GM12878 (cell line): ENCODE measurements around the gene PGAP6. TPM values are rescaled to one million over a fixed set of nuclear protein-coding genes. Genes with fewer than 3 reads are reported as not detected.

ENCODE experiments used
- ATF3 ChIP-seq: IDR thresholded peaks from 2 replicates; pipeline ENCODE4 v1.6.1; 2011; ENCODE audit warnings: low read depth, mild to moderate bottlenecking, low read length, moderate library complexity, borderline replicate concordance; ENCODE audit errors: extremely low read depth
- BCL3 ChIP-seq: IDR thresholded peaks from 2 replicates; pipeline ENCODE4 v1.6.1; 2011; ENCODE audit warnings: borderline replicate concordance, low read depth, mild to moderate bottlenecking, moderate library complexity, low read length; ENCODE audit not compliant: insufficient read depth, poor library complexity, severe bottlenecking
- E2F4 ChIP-seq: IDR thresholded peaks from 2 replicates; pipeline ENCODE4 v1.6.1; 2012; ENCODE audit warnings: low read depth, low read length, improper control_type of control experiment
- HDGF ChIP-seq: fragments of 450-650 bp; IDR thresholded peaks from 2 replicates; pipeline ENCODE4 v1.6.1; 2016; ENCODE audit warnings: antibody characterized with exemption
- MAX ChIP-seq: IDR thresholded peaks from 2 replicates; pipeline ENCODE4 v1.6.1; 2012; ENCODE audit warnings: low read depth, low read length, improper control_type of control experiment
- MEF2A ChIP-seq: IDR thresholded peaks from 2 replicates; pipeline ENCODE4 v1.6.1; 2011; ENCODE audit warnings: low read depth, mild to moderate bottlenecking, low read length, moderate library complexity; ENCODE audit not compliant: insufficient read depth
- NFXL1 ChIP-seq: fragments of 450-650 bp; IDR thresholded peaks from 2 replicates; pipeline ENCODE4 v1.6.1; 2017; ENCODE audit warnings: antibody characterized with exemption, mild to moderate bottlenecking, borderline replicate concordance
- REST ChIP-seq: IDR thresholded peaks from 2 replicates; pipeline ENCODE4 v1.6.1; 2012; ENCODE audit warnings: mild to moderate bottlenecking, low read depth, low read length
- SREBF2 ChIP-seq: IDR thresholded peaks from 2 replicates; pipeline ENCODE4 v1.6.1; 2012; ENCODE audit warnings: mild to moderate bottlenecking, low read length
- STAT3 ChIP-seq: IDR thresholded peaks from 2 replicates; pipeline ENCODE4 v1.6.1; 2011; ENCODE audit warnings: low read depth, low read length, improper control_type of control experiment
- TARDBP ChIP-seq: IDR thresholded peaks from 2 replicates; pipeline ENCODE4 v1.6.1; 2016; ENCODE audit warnings: borderline replicate concordance
- TCF3 ChIP-seq: IDR thresholded peaks from 2 replicates; pipeline ENCODE4 v1.6.1; 2012; ENCODE audit warnings: low read depth, mild to moderate bottlenecking, low read length, borderline replicate concordance; ENCODE audit not compliant: insufficient read depth
- polyA plus RNA-seq, 11 experiments: library from polyadenylated mRNA; depleted of rRNA in 4 of 11; unstranded in 6 of 11; stranded (reverse) in 5 of 11; fragments of >200 nt; fragmentation: Nextera tagmentation in 4 of 11; fragmentation: Illumina TruSeq in 1 of 11; extraction: Ambion mirVana in 4 of 11; extraction: Trizol in 1 of 11; gene quantifications; 1 replicate in 1 of 11; 2 replicates in 10 of 11; pipeline versions ENCODE4 v1.2.1 to v1.2.3, GENCODE V29; 2011 to 2016; ENCODE audit warnings: inconsistent platforms in 2 of 11, missing spikeins in 2 of 11, low read depth in 1 of 11
- total RNA-seq, 4 experiments: library from RNA; depleted of rRNA in 3 of 4; stranded (reverse); fragments of >200 nt in 3 of 4; fragmentation: Illumina TruSeq in 1 of 4; extraction: Trizol in 1 of 4; gene quantifications; 2 replicates each; pipeline versions ENCODE4 v1.2.1 to v1.2.3, GENCODE V29; 2013 to 2021

PGAP6 gene
- total and polyA plus RNA-seq, 10 of the 15 experiments (the other 5 are each of a cell fraction or from before 2014, with no cell fraction given), result 0.76 to 48.8 (median 18.4) TPM

- no peak for TF ChIP-seq REST
- no peak for TF ChIP-seq E2F4
- TF ChIP-seq MEF2A, result no peak
- TF ChIP-seq MAX, result no peak
- no peak for TF ChIP-seq ATF3
- TF ChIP-seq SREBF2, result no peak
- TF ChIP-seq TARDBP, result no peak
- no peak for TF ChIP-seq HDGF
- no peak for TF ChIP-seq BCL3
- no peak for TF ChIP-seq NFXL1
- no peak for TF ChIP-seq TCF3
- no peak for TF ChIP-seq STAT3
Observed at GRCh38 chr16:369866-370436, 11.8 kb downstream of the PGAP6 start (continued).
